Mucosa of descending colon (tissue), 3 donors: Measurements from ENCODE around the gene POU6F1. TPM values are rescaled to one million over a fixed set of nuclear protein-coding genes. Genes with fewer than 3 reads are reported as not detected.
"Not testable (repeated sequence)": the region's sequence is repeated elsewhere in the genome, so short reads cannot be mapped to it uniquely, and the experiment has no call there.

Experiments
- ATAC-seq: fragments of 200-7000 bp; cut with Tn5 transposase; one replicate; pipeline ENCODE4 v1.9.1; 2020; ENCODE audit warnings: mild to moderate bottlenecking, moderate library complexity
- DNase-seq, 3 donors: peaks; one replicate each; pipeline ENCODE4 v3.0.0-alpha.2; 2020
- H3K36me3 ChIP-seq: fragments of 200-600 bp; one replicate; pipeline ENCODE4 v1.8.0; 2021; ENCODE audit warnings: low read depth, mild to moderate bottlenecking
- H3K4me1 ChIP-seq: fragments of 200-600 bp; one replicate; pipeline ENCODE4 v1.8.0; 2021; ENCODE audit warnings: low read depth, mild to moderate bottlenecking
- H3K4me3 ChIP-seq: fragments of 200-600 bp; one replicate; pipeline ENCODE4 v1.8.0; 2021; ENCODE audit warnings: mild to moderate bottlenecking
- H3K9me3 ChIP-seq: fragments of 200-600 bp; one replicate; pipeline ENCODE4 v1.8.0; 2021; ENCODE audit warnings: mild to moderate bottlenecking
- CTCF ChIP-seq: fragments of 200-600 bp; IDR thresholded peaks from one replicate; pipeline ENCODE4 v1.8.0; 2022; ENCODE audit warnings: antibody characterized with exemption, mild to moderate bottlenecking
- intact Hi-C, 2 donors: fragments of 100-400 bp; cut with DNase I in 1 of 2; cut with micrococcal nuclease in 1 of 2; formaldehyde crosslinking; loops; one replicate each; pipeline versions ENCODE4 v1.11.0 to v1.11.1; 2022; cut with DNase I, micrococcal nuclease
- total RNA-seq, 3 donors: library from RNA; stranded (reverse); fragmentation: NEBNext Ultra II Directional in 2 of 3; extraction: Animal tissue kit (Norgen Biotek cat#: 25700) in 2 of 3; gene quantifications; one replicate each; pipeline versions ENCODE4 v1.2.1 to v1.2.4, GENCODE V29; 2021 to 2023
- donor health status: DM: no; HTN: no; CAD: no; lungs with moderate emphysema.
- donor health status: DM: no; HTN: no; CAD: no.
- donor health status: DM: no; HTN: yes; CAD: no.

POU6F1 gene
- total RNA-seq, 3 donors from 2014 or later = 3.9 to 21.4 (median 5.1) TPM

- intact Hi-C loops = no loop called here
- no peaks in the 10 kb centered on the region for H3K9me3 ChIP-seq
- H3K4me3 ChIP-seq = no peak overlapping the region
- DNase-seq = no peak
- TF ChIP-seq CTCF = no peak
- H3K4me1 ChIP-seq = no peaks in the 10 kb centered on the region
- no peak for ATAC-seq
- no peaks in the 10 kb centered on the region for H3K36me3 ChIP-seq
Observed at GRCh38 chr12:51225771-51226170, 7.9 kb upstream of the POU6F1 start.

GRCh38 chr12:51225234-51225633, 7.4 kb upstream of the POU6F1 start:
- no peaks in the 10 kb centered on the region for H3K9me3 ChIP-seq
- intact Hi-C loops = no loop called here
- no peak overlapping the region for H3K4me3 ChIP-seq
- no peak for TF ChIP-seq CTCF
- no peaks in the 10 kb centered on the region for H3K36me3 ChIP-seq
- no peaks in the 10 kb centered on the region for H3K4me1 ChIP-seq
- DNase-seq (no peak), ATAC-seq (no peak)

GRCh38 chr12:51224625-51225024, 6.8 kb upstream of the POU6F1 start:
- no peak for ATAC-seq
- intact Hi-C loops = no loop called here
- no peaks in the 10 kb centered on the region for H3K4me1 ChIP-seq

GRCh38 chr12:51222461-51222860, 4.6 kb upstream of the POU6F1 start:
- no peaks in the 10 kb centered on the region for H3K9me3 ChIP-seq
- no peak for TF ChIP-seq CTCF
- no peak for DNase-seq
- H3K4me1 ChIP-seq = peaks cover 12% of the 10 kb centered on the region
- intact Hi-C loops = no loop called here
- no peak overlapping the region for H3K4me3 ChIP-seq
- no peak for ATAC-seq
- no peaks in the 10 kb centered on the region for H3K36me3 ChIP-seq

More at GRCh38 chr12:51224625-51225024, 6.8 kb upstream of the POU6F1 start:
- TF ChIP-seq CTCF = no peak
- no peaks in the 10 kb centered on the region for H3K9me3 ChIP-seq
- DNase-seq = no peak
- no peak overlapping the region for H3K4me3 ChIP-seq
- no peaks in the 10 kb centered on the region for H3K36me3 ChIP-seq

- H3K36me3 ChIP-seq, ATAC-seq, DNase-seq, H3K4me3 ChIP-seq, H3K9me3 ChIP-seq, intact Hi-C loops: not testable (repeated sequence)
- peaks cover 12% of the 10 kb centered on the region for H3K4me1 ChIP-seq
Observed at GRCh38 chr12:51219857-51220256, 2.0 kb upstream of the POU6F1 start.

- peaks cover 12% of the 10 kb centered on the region for H3K4me1 ChIP-seq
- intact Hi-C loops = no loop called here
Observed at GRCh38 chr12:51219322-51219721, 1.5 kb upstream of the POU6F1 start.

More at GRCh38 chr12:51219322-51219721, 1.5 kb upstream of the POU6F1 start:
- H3K4me3 ChIP-seq = no peak overlapping the region
- DNase-seq = no peak
- H3K9me3 ChIP-seq = no peaks in the 10 kb centered on the region
- ATAC-seq = no peak
- no peak for TF ChIP-seq CTCF
- H3K36me3 ChIP-seq = no peaks in the 10 kb centered on the region
